GM12892 (cell line): Measurements from ENCODE around the gene RAP2A.

Experiments
- POLR2A ChIP-seq: IDR thresholded peaks from 2 replicates; pipeline ENCODE4 v1.6.1; 2011; ENCODE audit warnings: low read depth, low read length, control low read depth
- POLR2AphosphoS5 ChIP-seq: IDR thresholded peaks from 2 replicates; pipeline ENCODE4 v1.6.1; 2011; ENCODE audit warnings: low read depth, low read length, control low read depth

DNA sequence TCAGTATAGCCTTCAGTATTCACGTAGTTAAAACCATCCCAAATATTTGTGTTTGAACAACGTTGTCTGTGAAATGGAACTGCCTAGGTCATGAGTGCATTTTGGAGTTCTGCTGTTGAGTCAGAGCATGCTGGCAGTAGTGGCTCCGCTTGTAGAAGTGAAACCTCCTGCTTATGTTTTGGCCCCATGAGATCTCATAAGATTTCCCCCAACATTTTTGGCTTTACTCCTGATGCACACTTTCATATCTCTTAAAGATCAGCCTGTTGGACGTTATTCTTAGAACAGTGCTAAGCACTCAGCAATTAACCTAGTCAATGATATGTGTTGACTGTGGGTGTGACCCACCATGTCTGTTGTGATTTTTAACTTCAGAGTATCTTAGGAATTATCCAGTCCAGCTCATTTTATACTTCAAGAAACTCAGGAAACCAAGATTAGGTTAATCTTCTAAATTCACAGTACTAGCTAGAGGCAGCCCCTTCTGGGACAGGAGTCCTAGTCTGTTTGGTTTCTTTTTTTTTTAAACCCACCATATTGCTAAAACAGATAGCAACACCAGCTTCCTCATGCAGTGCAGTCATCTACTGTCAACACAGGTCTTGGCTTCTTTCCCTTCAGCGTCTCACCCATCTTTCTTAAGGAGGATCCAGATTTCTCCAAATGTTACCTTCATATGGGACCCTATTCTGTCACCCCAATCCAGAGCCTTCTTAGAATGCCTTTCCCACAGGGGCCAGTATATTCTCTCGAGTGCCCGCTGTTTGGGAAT, 26.2 kb downstream of the RAP2A start:
- TF ChIP-seq POLR2AphosphoS5 = no peak
- no peak for TF ChIP-seq POLR2A
